Testis (tissue), 3 donors: ENCODE measurements around the gene POLN. TPM values are rescaled to one million over a fixed set of nuclear protein-coding genes. Genes with fewer than 3 reads are reported as not detected.

Source experiments
- DNase-seq: peaks from one replicate; pipeline ENCODE4 v3.0.0-alpha.2; 2019
- H3K27ac ChIP-seq, 2 donors: fragments of 200-600 bp; sonication (generic); one replicate each; pipeline ENCODE4 v1.5.1; 2019
- H3K27me3 ChIP-seq: fragments of 200-600 bp; sonication (generic); one replicate; pipeline ENCODE4 v1.5.1; 2019
- H3K36me3 ChIP-seq: fragments of 200-600 bp; sonication (generic); one replicate; pipeline ENCODE4 v1.5.1; 2017; ENCODE audit warnings: low read depth; ENCODE audit errors: missing control alignments
- H3K4me1 ChIP-seq: fragments of 200-600 bp; sonication (generic); one replicate; pipeline ENCODE4 v1.5.1; 2019
- H3K4me3 ChIP-seq, 2 donors: fragments of 200-600 bp; sonication (generic); one replicate each; pipeline ENCODE4 v1.5.1; 2017 to 2019
- H3K9me3 ChIP-seq: fragments of 200-600 bp; sonication (generic); one replicate; pipeline ENCODE4 v1.5.1; 2017
- POLR2A ChIP-seq: fragments of 450-650 bp; IDR thresholded peaks from one replicate; pipeline ENCODE4 v1.6.1; 2017; ENCODE audit warnings: antibody characterized with exemption, mild to moderate bottlenecking, moderate library complexity
- WGBS, 2 donors: methylation state at CpG; one replicate each; pipeline ENCODE4 v1.1.5; 2018; 5-methylcytosine and 5-hydroxymethylcytosine counted together
- intact Hi-C: fragments of 100-400 bp; cut with DNase I; formaldehyde crosslinking; loops from one replicate; pipeline ENCODE4 v1.15.1; 2023; ENCODE audit warnings: low total_unique reads
- polyA plus RNA-seq: library from polyadenylated mRNA; stranded (reverse); fragments of 350-450 nt; fragmentation: Illumina TruSeq; extraction: RNeasy Lipid Tissue Mini Kit (QIAGEN cat#74804); gene quantifications from one replicate; pipeline ENCODE4 v1.2.3, GENCODE V29; 2014; ENCODE audit warnings: low read depth, low replicate concordance; ENCODE audit not compliant: insufficient read depth
- total RNA-seq, 2 donors: library from RNA; depleted of rRNA; stranded (reverse); fragments of >200 nt; gene quantifications; one replicate each; pipeline ENCODE4 v1.2.3, GENCODE V29; 2016
- TF ChIP-seq, protein P1 (sequence below), 3 experiments: fragments of 450-650 bp in 2 of 3; fragments of 200-600 bp in 1 of 3; sonication (generic) in 1 of 3; IDR thresholded peaks; one replicate each; pipeline ENCODE4 v1.5.1; 2016 to 2019; ENCODE audit warnings: antibody characterized with exemption in 3 of 3, mild to moderate bottlenecking in 2 of 3, moderate library complexity in 1 of 3

Gene POLN
- total and polyA plus RNA-seq, 3 donors from 2014 or later, result 12.2 to 23.7 (median 22.9) TPM

DNA sequence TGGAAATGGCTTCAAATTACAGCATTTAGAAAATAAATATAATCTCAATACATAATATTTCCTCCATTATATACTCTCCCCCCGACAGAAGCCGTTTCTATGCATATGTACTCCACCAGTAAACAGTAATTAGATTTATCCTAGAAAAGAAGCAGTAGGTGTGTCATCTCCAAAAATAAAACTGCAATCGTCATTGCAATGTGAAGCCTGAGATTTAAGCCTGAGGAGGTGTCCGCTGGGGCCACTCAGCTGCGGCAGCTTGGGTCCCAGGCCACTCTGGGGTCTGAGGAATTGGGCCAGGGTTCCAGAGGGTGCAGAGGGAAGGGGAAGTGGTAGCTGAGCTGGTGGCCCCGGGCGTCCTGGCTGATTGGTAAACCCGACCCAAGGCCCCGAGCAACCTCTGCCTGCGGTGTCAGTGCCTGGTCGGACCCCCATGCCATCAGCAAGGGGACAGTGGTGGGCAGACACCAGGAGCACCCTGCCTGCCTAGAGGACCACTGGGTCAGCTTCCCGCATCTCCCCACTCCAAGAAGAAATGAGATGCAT is 27.8 kb upstream of the POLN start:
- no peaks in the 10 kb centered on the region for H3K27me3 ChIP-seq
- TF ChIP-seq, protein P1, sequence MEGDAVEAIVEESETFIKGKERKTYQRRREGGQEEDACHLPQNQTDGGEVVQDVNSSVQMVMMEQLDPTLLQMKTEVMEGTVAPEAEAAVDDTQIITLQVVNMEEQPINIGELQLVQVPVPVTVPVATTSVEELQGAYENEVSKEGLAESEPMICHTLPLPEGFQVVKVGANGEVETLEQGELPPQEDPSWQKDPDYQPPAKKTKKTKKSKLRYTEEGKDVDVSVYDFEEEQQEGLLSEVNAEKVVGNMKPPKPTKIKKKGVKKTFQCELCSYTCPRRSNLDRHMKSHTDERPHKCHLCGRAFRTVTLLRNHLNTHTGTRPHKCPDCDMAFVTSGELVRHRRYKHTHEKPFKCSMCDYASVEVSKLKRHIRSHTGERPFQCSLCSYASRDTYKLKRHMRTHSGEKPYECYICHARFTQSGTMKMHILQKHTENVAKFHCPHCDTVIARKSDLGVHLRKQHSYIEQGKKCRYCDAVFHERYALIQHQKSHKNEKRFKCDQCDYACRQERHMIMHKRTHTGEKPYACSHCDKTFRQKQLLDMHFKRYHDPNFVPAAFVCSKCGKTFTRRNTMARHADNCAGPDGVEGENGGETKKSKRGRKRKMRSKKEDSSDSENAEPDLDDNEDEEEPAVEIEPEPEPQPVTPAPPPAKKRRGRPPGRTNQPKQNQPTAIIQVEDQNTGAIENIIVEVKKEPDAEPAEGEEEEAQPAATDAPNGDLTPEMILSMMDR (IDR thresholded peaks at IDR 0.05), result no peak
- no peak for TF ChIP-seq POLR2A
- no peak overlapping the region for H3K27ac ChIP-seq
- H3K36me3 ChIP-seq, result no peaks in the 10 kb centered on the region
- 80 to 86% methylated on average over 8 to 12 of the region's 12 CpGs for WGBS, 2 donors
- no peak overlapping the region for H3K4me3 ChIP-seq
- H3K9me3 ChIP-seq, result no peaks in the 10 kb centered on the region
- DNase-seq, result no peak
- H3K4me1 ChIP-seq, result peaks cover 21% of the 10 kb centered on the region
- intact Hi-C loops, result no loop called here

DNA sequence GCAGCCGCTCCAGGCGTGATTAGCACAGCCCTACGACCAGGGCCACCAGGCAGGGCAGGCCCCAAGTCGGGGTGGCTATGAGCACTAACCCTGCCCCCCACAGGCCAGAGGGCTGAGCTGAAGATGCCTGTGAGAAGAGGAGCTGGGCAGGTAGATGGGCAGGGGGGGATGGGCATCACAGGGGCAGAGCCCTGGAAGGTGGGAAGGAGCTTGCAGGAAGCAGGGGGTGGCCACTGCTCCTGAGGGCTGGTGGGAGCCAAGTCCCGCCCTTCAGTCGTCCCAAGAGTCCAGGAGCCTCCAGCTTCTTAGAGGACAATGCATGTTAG is 27.2 kb upstream of the POLN start:
- WGBS, 2 donors, result 78 to 86% methylated on average over 2 to 6 of the region's 6 CpGs
- Histone ChIP-seq H3K4me3 (no peak overlapping the region), H3K9me3 (no peaks in the 10 kb centered on the region), H3K36me3 (no peaks in the 10 kb centered on the region), H3K27ac (no peak overlapping the region), H3K27me3 (no peaks in the 10 kb centered on the region), H3K4me1 (peaks cover 21% of the 10 kb centered on the region)
- TF ChIP-seq, protein P1 (IDR thresholded peaks at IDR 0.05), result no peak
- no peak for TF ChIP-seq POLR2A
- intact Hi-C loops, result no loop called here
- DNase-seq, result no peak

- Histone ChIP-seq H3K9me3 (no peaks in the 10 kb centered on the region), H3K27me3 (no peaks in the 10 kb centered on the region), H3K4me1 (peaks cover 18% of the 10 kb centered on the region), H3K36me3 (no peaks in the 10 kb centered on the region), H3K27ac (no peak overlapping the region), H3K4me3 (no peak overlapping the region)
- WGBS, 2 donors, result 68 to 81% methylated on average over 8 to 19 of the region's 22 CpGs
- no peak for DNase-seq
- intact Hi-C loops, result no loop called here
- no peak for TF ChIP-seq POLR2A
- TF ChIP-seq, protein P1 (IDR thresholded peaks at IDR 0.05), result no peak
Measured at GRCh38 chr4:2268357-2269205, 26.7 kb upstream of the POLN start.

- 79 to 89% methylated on average over 5 to 6 of the region's 12 CpGs for WGBS, 2 donors
- peaks cover 10% of the 10 kb centered on the region for H3K4me1 ChIP-seq
- no peaks in the 10 kb centered on the region for H3K27me3 ChIP-seq
- no peak for TF ChIP-seq POLR2A
- TF ChIP-seq, protein P1 (IDR thresholded peaks at IDR 0.05), result no peak
- no peak overlapping the region for H3K4me3 ChIP-seq
- no peak for DNase-seq
- no peaks in the 10 kb centered on the region for H3K36me3 ChIP-seq
- intact Hi-C loops, result no loop called here
- H3K9me3 ChIP-seq, result no peaks in the 10 kb centered on the region
- H3K27ac ChIP-seq, result no peak overlapping the region
Measured at GRCh38 chr4:2267841-2268240, 25.9 kb upstream of the POLN start.
